HEK293 (cell line): ENCODE results near the gene CLP1.

Source experiments
- CTCF ChIA-PET: fragments of 350-600 bp; formaldehyde crosslinking; extraction: SDS; loops from one replicate; lab custom pipeline; 2021; ENCODE audit warnings: antibody characterized with exemption; lab: Yijun Ruan, JAX
- POLR2A ChIA-PET: fragments of 300-600 bp; formaldehyde crosslinking; extraction: SDS; loops from one replicate; lab custom pipeline; 2020; ENCODE audit warnings: antibody characterized with exemption, inconsistent platforms; lab: Yijun Ruan, JAX
- H3K27ac ChIP-seq: fragments of 200-500 bp; sonication (Bioruptor generic); 2 replicates; pipeline ENCODE4 v1.5.1; 2014; ENCODE audit warnings: low read depth, low read length, control low read depth, inconsistent platforms; ENCODE audit errors: extremely low read depth
- H3K36me3 ChIP-seq, 2 experiments: fragments of 200-500 bp in 1 of 2; sonication (Bioruptor generic) in 1 of 2; 1 replicate in 1 of 2; 2 replicates in 1 of 2; pipeline ENCODE4 v1.5.1; 2014 to 2017; ENCODE audit warnings: inconsistent platforms in 2 of 2, low read length in 2 of 2; ENCODE audit not compliant: control insufficient read depth in 2 of 2, insufficient read depth in 1 of 2
- H3K4me1 ChIP-seq: fragments of 200-500 bp; sonication (Bioruptor generic); 2 replicates; pipeline ENCODE4 v1.5.1; 2014; ENCODE audit warnings: mild to moderate bottlenecking, low read length, inconsistent platforms; ENCODE audit not compliant: control insufficient read depth, insufficient read depth
- H3K4me3 ChIP-seq: 2 replicates; pipeline ENCODE4 v1.5.1; 2011; ENCODE audit warnings: low read depth, mild to moderate bottlenecking, control low read depth, low read length, moderate library complexity
- H3K9me3 ChIP-seq: fragments of 200-500 bp; sonication (Bioruptor generic); 2 replicates; pipeline ENCODE4 v1.5.1; 2014; ENCODE audit warnings: low read depth, low read length, inconsistent platforms; ENCODE audit not compliant: control insufficient read depth, insufficient read depth
- GLI4 ChIP-seq: fragments of 450-650 bp; formaldehyde crosslinking; IDR thresholded peaks from 2 replicates; pipeline ENCODE4 v1.5.1; 2016; ENCODE audit warnings: missing biosample characterization, missing genetic modification characterization
- HIC1 ChIP-seq: fragments of 450-650 bp; formaldehyde crosslinking; IDR thresholded peaks from 2 replicates; pipeline ENCODE4 v1.5.1; 2016; ENCODE audit warnings: missing biosample characterization, missing genetic modification characterization
- MZF1 ChIP-seq: fragments of 450-650 bp; formaldehyde crosslinking; IDR thresholded peaks from 2 replicates; pipeline ENCODE4 v1.5.1; 2017; ENCODE audit warnings: missing biosample characterization, missing genetic modification characterization, borderline replicate concordance
- REPIN1 ChIP-seq: fragments of 450-650 bp; formaldehyde crosslinking; IDR thresholded peaks from 2 replicates; pipeline ENCODE4 v1.5.1; 2017; ENCODE audit warnings: missing biosample characterization, missing genetic modification characterization, low read depth
- ZBTB17 ChIP-seq: fragments of 450-650 bp; formaldehyde crosslinking; IDR thresholded peaks from 2 replicates; pipeline ENCODE4 v1.5.1; 2016; ENCODE audit warnings: missing biosample characterization, missing genetic modification characterization
- ZBTB7A ChIP-seq: fragments of 450-650 bp; formaldehyde crosslinking; IDR thresholded peaks from 2 replicates; pipeline ENCODE4 v1.5.1; 2016; ENCODE audit warnings: low read depth, missing biosample characterization, missing genetic modification characterization
- ZNF19 ChIP-seq: fragments of 450-650 bp; formaldehyde crosslinking; IDR thresholded peaks from 2 replicates; pipeline ENCODE4; 2016; ENCODE audit warnings: missing biosample characterization, missing genetic modification characterization, low read depth
- ZNF248 ChIP-seq: fragments of 450-650 bp; formaldehyde crosslinking; IDR thresholded peaks from 2 replicates; pipeline ENCODE4 v1.5.1; 2017; ENCODE audit warnings: missing biosample characterization, missing genetic modification characterization
- ZNF426 ChIP-seq: fragments of 450-650 bp; formaldehyde crosslinking; IDR thresholded peaks from 2 replicates; pipeline ENCODE4 v1.5.1; 2017; ENCODE audit warnings: missing biosample characterization, missing genetic modification characterization, mild to moderate bottlenecking, inconsistent platforms, moderate library complexity
- ZNF776 ChIP-seq: fragments of 450-650 bp; formaldehyde crosslinking; IDR thresholded peaks from 2 replicates; pipeline ENCODE4 v1.5.0; 2017; ENCODE audit warnings: missing biosample characterization, missing genetic modification characterization, borderline replicate concordance
- ZNF830 ChIP-seq: fragments of 450-650 bp; IDR thresholded peaks from 2 replicates; pipeline ENCODE4 v1.5.0; 2018; ENCODE audit warnings: missing biosample characterization, missing genetic modification characterization, low read depth, mild to moderate bottlenecking, moderate library complexity
- TF ChIP-seq, protein P1 (sequence below): fragments of 450-650 bp; formaldehyde crosslinking; IDR thresholded peaks from 2 replicates; pipeline ENCODE4 v1.5.1; 2017; ENCODE audit warnings: missing biosample characterization, mild to moderate bottlenecking, missing genetic modification characterization, moderate library complexity
- TF ChIP-seq, protein P2 (sequence below): fragments of 450-650 bp; formaldehyde crosslinking; IDR thresholded peaks from 2 replicates; pipeline ENCODE4 v1.5.1; 2016; ENCODE audit warnings: missing biosample characterization, missing genetic modification characterization, low read depth
- TF ChIP-seq, protein P3 (sequence below): fragments of 450-650 bp; formaldehyde crosslinking; IDR thresholded peaks from 2 replicates; pipeline ENCODE4 v1.5.1; 2016; ENCODE audit warnings: missing biosample characterization, missing genetic modification characterization

Gene CLP1

DNA sequence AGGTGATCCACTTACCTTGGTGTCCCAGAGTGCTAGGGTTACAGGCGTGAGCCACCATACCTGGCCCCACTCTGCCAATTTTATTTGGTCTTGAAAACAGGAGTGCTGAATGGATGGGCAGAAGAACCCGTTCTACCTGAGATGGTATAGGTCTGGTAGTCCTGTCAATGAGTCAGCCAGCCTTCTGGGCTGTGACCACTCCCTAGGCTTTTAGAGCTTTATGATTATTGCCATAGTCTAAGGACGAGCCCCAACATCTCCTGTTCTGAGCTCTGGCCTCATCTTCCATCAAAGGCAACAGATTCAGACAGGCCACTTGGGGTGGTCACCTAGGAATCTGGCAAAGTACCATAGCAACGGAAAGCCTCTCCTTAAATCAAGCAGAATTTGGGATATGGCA is 21.8 kb downstream of the CLP1 start (continued):
- TF ChIP-seq, protein P1, sequence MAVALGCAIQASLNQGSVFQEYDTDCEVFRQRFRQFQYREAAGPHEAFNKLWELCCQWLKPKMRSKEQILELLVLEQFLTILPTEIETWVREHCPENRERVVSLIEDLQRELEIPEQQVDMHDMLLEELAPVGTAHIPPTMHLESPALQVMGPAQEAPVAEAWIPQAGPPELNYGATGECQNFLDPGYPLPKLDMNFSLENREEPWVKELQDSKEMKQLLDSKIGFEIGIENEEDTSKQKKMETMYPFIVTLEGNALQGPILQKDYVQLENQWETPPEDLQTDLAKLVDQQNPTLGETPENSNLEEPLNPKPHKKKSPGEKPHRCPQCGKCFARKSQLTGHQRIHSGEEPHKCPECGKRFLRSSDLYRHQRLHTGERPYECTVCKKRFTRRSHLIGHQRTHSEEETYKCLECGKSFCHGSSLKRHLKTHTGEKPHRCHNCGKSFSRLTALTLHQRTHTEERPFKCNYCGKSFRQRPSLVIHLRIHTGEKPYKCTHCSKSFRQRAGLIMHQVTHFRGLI: no peak
- no peak for TF ChIP-seq ZNF19 (tag by site-specific recombination)

- CTCF ChIA-PET: interaction anchor here (0.8 to 1.2 kb wide), 2 partner anchors 19 to 120 kb away, joined by 3 to 4 read pairs; no protein-coding TSS in a partner anchor
- no peak overlapping the region for H3K4me3 ChIP-seq
- POLR2A ChIA-PET: no interaction called here
- no peaks in the 10 kb centered on the region for H3K4me1 ChIP-seq
- H3K27ac ChIP-seq: no peak overlapping the region
- TF ChIP-seq GLI4 (no peak), REPIN1 (tag by site-specific recombination) (no peak), ZBTB17 (tag by site-specific recombination) (no peak), ZNF830 (tag by site-specific recombination) (no peak), ZNF776 (tag by site-specific recombination) (no peak), ZBTB7A (tag by site-specific recombination) (no peak), MZF1 (no peak), HIC1 (tag by site-specific recombination) (no peak)
- H3K36me3 ChIP-seq: peaks cover 0 to 79% of the 10 kb centered on the region in 2 experiments
- no peaks in the 10 kb centered on the region for H3K9me3 ChIP-seq
Observed at GRCh38 chr11:57680552-57680874, 23.0 kb downstream of the CLP1 start.

GRCh38 chr11:57681168-57681567 is 23.6 kb downstream of the CLP1 start:
- no peaks in the 10 kb centered on the region for H3K9me3 ChIP-seq
- TF ChIP-seq, protein P2, sequence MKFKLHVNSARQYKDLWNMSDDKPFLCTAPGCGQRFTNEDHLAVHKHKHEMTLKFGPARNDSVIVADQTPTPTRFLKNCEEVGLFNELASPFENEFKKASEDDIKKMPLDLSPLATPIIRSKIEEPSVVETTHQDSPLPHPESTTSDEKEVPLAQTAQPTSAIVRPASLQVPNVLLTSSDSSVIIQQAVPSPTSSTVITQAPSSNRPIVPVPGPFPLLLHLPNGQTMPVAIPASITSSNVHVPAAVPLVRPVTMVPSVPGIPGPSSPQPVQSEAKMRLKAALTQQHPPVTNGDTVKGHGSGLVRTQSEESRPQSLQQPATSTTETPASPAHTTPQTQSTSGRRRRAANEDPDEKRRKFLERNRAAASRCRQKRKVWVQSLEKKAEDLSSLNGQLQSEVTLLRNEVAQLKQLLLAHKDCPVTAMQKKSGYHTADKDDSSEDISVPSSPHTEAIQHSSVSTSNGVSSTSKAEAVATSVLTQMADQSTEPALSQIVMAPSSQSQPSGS: no peak
- TF ChIP-seq ZNF248 (no peak), ZNF426 (tag by site-specific recombination) (no peak)
- TF ChIP-seq, protein P3, sequence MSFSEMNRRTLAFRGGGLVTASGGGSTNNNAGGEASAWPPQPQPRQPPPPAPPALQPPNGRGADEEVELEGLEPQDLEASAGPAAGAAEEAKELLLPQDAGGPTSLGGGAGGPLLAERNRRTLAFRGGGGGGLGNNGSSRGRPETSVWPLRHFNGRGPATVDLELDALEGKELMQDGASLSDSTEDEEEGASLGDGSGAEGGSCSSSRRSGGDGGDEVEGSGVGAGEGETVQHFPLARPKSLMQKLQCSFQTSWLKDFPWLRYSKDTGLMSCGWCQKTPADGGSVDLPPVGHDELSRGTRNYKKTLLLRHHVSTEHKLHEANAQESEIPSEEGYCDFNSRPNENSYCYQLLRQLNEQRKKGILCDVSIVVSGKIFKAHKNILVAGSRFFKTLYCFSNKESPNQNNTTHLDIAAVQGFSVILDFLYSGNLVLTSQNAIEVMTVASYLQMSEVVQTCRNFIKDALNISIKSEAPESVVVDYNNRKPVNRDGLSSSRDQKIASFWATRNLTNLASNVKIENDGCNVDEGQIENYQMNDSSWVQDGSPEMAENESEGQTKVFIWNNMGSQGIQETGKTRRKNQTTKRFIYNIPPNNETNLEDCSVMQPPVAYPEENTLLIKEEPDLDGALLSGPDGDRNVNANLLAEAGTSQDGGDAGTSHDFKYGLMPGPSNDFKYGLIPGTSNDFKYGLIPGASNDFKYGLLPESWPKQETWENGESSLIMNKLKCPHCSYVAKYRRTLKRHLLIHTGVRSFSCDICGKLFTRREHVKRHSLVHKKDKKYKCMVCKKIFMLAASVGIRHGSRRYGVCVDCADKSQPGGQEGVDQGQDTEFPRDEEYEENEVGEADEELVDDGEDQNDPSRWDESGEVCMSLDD (tag by site-specific recombination): no peak
- TF ChIP-seq, all 188 proteins: peak for 0
- ChIA-PET POLR2A (no interaction called here), CTCF (interaction anchor here (0.8 kb wide), 1 partner anchor 119 kb away, joined by 4 read pairs; no protein-coding TSS in a partner anchor)
- Histone ChIP-seq H3K27ac (no peak overlapping the region), H3K36me3 (peaks cover 0 to 78% of the 10 kb centered on the region in 2 experiments), H3K4me1 (no peaks in the 10 kb centered on the region), H3K4me3 (no peak overlapping the region)
